ENCODE data around the gene RAE1.

- no peak for TF ChIP-seq CTCF (conservative IDR thresholded peaks at IDR 0.05 in 1 of 2, IDR thresholded peaks at IDR 0.05 in 1 of 2; ENCODE audit: low read depth in 1 of 2, low read length in 2 of 2)
- no peak for TF ChIP-seq EZH2 (IDR thresholded peaks at IDR 0.05; ENCODE audit: low read length, missing control alignments)
Measured at GRCh38 chr20:57329608-57330221, 21.3 kb upstream of the RAE1 start, which contains the start of gene SPO11.

All from fibroblast of lung (primary cell).